NCI-H1092 (cell line): ENCODE results near the gene OR2AT4.
A peak's percentile ranks its signal among the peaks of the same experiment; 100 is the strongest.
"Not testable (repeated sequence)": the region's sequence is repeated elsewhere in the genome, so short reads cannot be mapped to it uniquely, and the experiment has no call there.

ENCODE experiments used
- DNase-seq: peaks from one replicate; lab custom pipeline; 2025; lab: John Stamatoyannopoulos, UW

OR2AT4 gene

GRCh38 chr11:75096456-75097172 is at the start of gene OR2AT4:
OR2AT4 (minus strand) TSS chr11:75096876.
- no peak for DNase-seq

DNA sequence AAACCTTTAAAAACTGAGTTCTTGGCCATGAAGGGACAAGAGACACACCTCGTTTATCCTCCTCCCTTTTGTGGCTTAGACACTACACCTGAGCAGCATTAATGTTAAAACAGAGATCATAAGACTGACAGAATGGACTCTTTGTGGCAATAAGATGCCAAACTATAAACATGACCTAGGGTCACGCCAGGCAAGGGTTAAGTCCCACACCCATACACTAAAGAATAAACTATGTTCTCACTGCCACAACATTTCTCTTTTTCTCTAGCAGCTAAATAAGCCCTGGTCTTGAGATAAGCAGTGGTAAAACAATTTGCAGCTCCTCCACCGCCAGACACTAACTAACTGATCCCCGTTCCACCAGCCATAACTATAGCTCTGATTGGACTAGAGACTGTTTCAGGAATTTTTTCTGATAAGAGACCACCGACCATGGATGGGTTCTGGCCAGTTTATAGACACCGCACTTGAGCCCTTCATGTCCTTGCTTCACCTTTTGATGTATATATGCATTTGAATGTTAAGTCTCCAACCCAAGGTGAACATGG is 49.4 kb upstream of the OR2AT4 start:
- no peak for DNase-seq

DNA sequence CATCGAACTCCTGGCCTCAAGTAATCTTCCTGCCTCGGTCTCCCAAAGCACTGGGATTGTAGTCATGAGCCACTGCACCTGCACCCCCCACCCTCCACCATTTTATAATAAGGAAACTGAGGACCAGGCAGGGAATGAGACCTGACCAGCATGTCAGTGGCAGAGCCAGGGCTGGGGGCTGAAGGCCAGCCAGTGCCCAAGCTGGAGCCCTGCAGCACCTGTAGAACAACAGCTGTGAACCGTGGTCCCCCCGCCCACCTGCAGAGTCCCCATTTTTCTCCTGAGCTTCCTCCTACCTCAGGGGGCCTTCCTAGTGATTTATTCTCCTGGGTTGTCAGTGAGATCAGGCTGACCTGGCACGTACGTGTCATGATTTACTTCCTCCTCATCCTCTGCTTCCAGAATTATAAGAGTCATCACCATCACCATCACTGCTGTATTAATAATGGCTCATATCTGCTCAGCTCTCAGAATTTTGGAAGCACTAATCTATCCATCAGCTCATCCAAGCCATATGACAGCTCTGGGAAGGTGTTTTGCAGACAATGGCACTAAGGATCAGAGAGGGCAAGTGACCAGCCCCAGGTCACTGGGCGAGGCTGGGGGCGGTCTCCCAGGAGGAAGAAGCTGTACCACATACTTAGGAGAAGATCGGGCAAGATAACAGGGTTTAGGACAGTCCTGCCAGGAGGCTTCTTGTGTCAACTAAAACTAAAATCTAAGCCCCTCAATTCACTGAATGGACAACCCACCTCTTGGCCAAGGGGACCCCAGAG is 48.7 kb upstream of the OR2AT4 start:
- no peak for DNase-seq

GRCh38 chr11:75144716-75145014 is 48.0 kb upstream of the OR2AT4 start:
- no peak for DNase-seq

- no peak for DNase-seq
Observed at GRCh38 chr11:75143420-75143731, 46.7 kb upstream of the OR2AT4 start.

DNA sequence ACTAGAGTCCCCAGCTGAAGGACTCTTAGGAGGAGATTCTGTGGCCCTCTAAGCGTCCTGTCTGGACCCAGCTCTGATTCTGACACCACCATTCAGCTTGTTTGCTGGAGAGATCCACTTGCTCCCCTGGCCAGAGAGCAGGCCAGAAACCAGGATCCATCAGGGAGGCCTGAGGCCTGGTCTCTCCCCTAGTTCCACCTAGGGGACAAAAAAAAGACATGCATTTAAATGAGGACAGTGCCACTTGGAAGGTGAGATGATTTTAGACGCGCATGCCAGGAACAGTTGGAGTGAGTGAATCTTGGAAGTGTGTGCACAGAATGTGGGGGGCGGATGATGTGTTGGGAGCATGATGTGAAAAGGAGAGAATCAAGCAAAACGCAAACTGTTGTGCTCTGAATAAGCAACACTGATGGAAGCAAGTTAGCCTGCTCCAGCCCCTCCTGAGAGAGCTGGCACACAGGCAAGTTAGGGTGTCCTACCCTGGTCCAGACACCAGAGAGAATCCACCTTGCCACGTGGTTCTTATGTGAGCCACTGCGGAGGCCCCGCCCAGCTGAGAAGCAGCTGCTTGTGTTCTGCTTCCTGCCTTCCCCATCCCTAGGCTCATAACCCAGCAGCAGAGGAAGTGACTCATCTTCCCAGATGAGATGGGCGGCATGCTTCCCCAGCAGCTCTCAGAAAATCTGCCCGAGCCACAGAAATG is 46.2 kb upstream of the OR2AT4 start:
- DNase-seq: no peak

DNA sequence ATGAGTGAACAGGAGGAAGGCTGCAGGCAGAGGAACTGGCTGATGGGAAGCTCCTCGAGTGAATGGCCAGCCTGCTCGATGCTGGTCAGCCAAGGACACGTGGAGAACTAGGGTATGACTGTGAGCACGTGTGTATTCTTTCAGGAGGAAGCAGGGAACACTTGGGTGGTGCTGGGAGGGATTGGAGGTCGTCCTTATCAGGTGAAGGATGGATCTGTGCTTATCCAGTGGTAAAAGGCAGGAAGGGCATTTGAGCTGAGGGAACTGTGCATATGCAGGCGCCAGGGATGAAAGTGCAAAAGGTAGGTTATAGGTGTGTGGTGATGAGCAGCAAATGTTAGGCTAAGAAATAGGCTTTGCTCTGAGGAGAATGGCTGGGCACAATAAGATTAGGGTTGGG is 44.5 kb upstream of the OR2AT4 start:
- no peak for DNase-seq

- peak; percentile 54 for DNase-seq
Observed at GRCh38 chr11:75140269-75141138, 43.8 kb upstream of the OR2AT4 start.

- no peak for DNase-seq
Observed at GRCh38 chr11:75135651-75136050, 39.0 kb upstream of the OR2AT4 start.

- no peak for DNase-seq
Observed at GRCh38 chr11:75135021-75135650, 38.5 kb upstream of the OR2AT4 start.

DNA sequence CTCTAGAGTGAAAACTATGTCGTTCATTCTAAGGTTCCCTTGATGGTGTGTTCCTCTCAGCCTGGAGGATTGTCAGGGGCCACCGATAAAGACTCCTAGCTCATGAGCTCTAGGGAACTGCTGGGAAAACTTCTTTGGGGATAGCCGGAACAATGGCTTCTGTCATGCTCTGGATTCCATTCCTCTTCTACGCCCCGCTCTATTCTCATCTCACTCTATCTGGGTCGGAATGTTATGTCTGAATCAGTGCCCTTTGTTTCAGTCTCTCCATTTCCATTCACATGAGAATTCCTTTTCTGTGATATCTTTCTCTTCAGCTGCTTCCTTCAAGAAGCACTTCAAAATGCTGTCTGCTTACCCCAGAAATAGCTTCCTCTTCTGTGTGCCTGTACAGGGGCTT is 37.3 kb upstream of the OR2AT4 start:
- DNase-seq: no peak

- DNase-seq: no peak
Observed at GRCh38 chr11:75132080-75132479, 35.4 kb upstream of the OR2AT4 start.

DNA sequence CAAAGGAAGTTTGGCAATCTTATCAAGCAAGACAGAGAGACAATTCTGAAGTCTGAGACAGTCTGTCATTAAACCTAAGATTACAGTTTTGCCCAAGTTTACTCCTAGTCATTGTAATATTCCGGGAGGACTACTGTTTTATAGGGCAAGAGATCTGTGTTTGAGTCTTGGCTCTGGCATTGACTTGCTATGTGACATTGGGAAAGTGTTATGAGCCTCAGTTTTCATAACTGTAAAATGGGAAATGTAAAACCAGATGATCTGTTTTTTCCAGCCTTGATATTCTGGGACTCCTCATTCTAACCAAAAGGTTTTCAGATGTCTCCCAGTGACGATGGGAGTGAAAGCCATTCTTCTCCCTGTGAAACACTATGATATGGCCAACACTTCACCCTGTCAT is 29.9 kb upstream of the OR2AT4 start:
- no peak for DNase-seq

DNA sequence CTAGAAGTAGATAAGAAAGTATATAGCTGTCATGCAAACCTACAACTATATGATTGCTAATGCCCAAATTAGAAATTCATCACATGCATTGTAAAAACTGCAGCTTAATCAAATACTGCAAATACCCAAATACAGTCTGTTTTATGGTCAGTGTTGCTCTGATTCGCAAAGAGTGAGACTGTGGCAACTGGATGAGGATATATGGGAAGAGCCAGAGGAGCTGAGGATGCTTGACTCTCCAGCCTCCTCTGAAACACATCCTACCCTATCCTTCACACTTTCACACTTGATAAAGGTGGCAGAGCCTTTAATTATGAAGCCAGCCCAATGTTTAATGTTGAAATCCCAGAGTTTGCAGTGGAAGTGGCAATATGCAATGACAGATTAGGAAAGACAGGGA is 21.9 kb upstream of the OR2AT4 start:
- no peak for DNase-seq

GRCh38 chr11:75114465-75114864 is 17.8 kb upstream of the OR2AT4 start:
- no peak for DNase-seq

DNA sequence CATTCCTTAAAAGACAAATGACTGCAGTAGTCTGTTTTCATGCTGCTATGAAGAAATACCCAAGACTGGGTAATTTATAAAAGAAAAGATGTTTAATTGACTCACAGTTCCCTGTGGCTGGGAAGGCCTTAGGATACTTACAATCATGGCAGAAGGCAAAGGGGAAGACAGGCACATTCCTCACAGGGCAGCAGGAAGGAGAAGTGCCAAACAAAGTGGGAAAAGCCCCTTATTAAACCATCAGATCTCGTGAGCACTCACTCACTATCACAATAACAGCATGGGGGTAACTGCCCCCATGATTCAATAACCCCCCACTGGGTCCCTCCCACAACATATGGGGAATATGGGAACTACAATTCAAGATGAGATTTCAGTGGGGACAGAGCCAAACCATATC is 16.4 kb upstream of the OR2AT4 start:
- DNase-seq: no peak

GRCh38 chr11:75112200-75112599 is 15.5 kb upstream of the OR2AT4 start:
- no peak for DNase-seq

- no peak for DNase-seq
Observed at GRCh38 chr11:75107187-75107586, 10.5 kb upstream of the OR2AT4 start.

DNA sequence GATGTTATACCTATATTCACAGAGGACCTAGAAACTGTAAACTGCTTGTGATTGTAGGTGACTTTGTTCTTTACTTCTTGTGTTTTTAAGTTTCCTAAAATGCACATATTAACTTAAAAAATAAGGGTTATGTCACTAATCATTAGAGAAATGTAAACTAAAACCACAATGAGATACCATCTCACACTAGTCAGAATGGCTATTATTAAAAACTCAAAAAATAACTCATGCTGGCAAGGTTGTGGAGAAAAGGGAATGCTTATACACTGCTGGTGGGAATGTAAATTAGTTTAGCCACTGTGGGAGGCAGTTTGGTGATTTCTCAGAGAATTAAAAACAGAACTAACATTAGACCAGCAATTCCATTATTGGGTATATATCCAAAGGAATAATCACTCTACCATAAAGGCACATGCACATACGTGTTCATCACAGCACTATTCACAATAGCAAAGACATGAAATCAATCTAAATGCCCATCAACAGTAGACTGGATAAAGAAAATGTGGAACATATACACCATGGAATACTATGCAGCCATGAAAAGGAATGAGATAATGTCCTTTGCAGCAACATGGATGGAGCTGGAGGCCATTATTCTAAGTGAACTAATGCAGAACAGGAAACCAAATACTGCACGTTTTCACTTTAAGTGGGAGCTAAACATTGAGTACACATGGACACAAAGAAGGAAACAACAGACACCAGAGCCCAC is 9.4 kb upstream of the OR2AT4 start:
- DNase-seq: not testable (repeated sequence)

GRCh38 chr11:75105462-75105925 is 8.8 kb upstream of the OR2AT4 start:
- no peak for DNase-seq
